Fibroblast of lung (primary cell): Measurements from ENCODE around the gene BCL7A. TPM values are rescaled to one million over a fixed set of nuclear protein-coding genes. Genes with fewer than 3 reads are reported as not detected.

ENCODE experiments used
- DNase-seq, 2 donors: peaks; one replicate each; pipeline versions ENCODE4 v3.0.0 to v3.0.0-alpha.2; 2010; ENCODE audit warnings: low read depth in 2 of 2
- H2AFZ ChIP-seq: 2 replicates; pipeline ENCODE4 v1.5.1; 2012; ENCODE audit warnings: low read length, control low read depth, inconsistent platforms
- H3K27ac ChIP-seq: 2 replicates; pipeline ENCODE4 v1.5.1; 2011; ENCODE audit warnings: low read length, control low read depth; ENCODE audit not compliant: insufficient read depth
- H3K27me3 ChIP-seq: 2 replicates; pipeline ENCODE4 v1.5.1; 2011; ENCODE audit warnings: mild to moderate bottlenecking, low read length; ENCODE audit not compliant: control insufficient read depth, insufficient read depth
- H3K36me3 ChIP-seq: 2 replicates; pipeline ENCODE4 v1.5.1; 2011; ENCODE audit warnings: low read length; ENCODE audit not compliant: control insufficient read depth, insufficient read depth
- H3K4me1 ChIP-seq: 2 replicates; pipeline ENCODE4 v1.5.1; 2011; ENCODE audit warnings: low read length; ENCODE audit not compliant: control insufficient read depth, insufficient read depth; ENCODE audit errors: extremely low read depth
- H3K4me2 ChIP-seq: 2 replicates; pipeline ENCODE4 v1.5.1; 2011; ENCODE audit warnings: low read length, control low read depth; ENCODE audit not compliant: insufficient read depth; ENCODE audit errors: extremely low read depth
- H3K4me3 ChIP-seq, 4 experiments: fragments of 200-600 bp in 1 of 4; sonication (generic) in 1 of 4; replicated peaks in 1 of 4; 2 replicates each; pipeline ENCODE4 v1.5.1; 2011 to 2016; ENCODE audit warnings: low read length in 4 of 4, low read depth in 3 of 4, mild to moderate bottlenecking in 3 of 4, control low read depth in 2 of 4, inconsistent platforms in 1 of 4, mixed read lengths in 1 of 4; ENCODE audit not compliant: insufficient read depth in 1 of 4; ENCODE audit errors: control extremely low read depth in 1 of 4
- H3K79me2 ChIP-seq: 2 replicates; pipeline ENCODE4 v1.5.1; 2012; ENCODE audit warnings: mild to moderate bottlenecking, low read length, inconsistent platforms; ENCODE audit not compliant: control insufficient read depth, insufficient read depth
- H3K9ac ChIP-seq: 2 replicates; pipeline ENCODE4 v1.5.1; 2011; ENCODE audit warnings: mild to moderate bottlenecking, low read length, control low read depth; ENCODE audit not compliant: insufficient read depth
- H3K9me3 ChIP-seq: 2 replicates; pipeline ENCODE4 v1.5.1; 2012; ENCODE audit warnings: low read depth, low read length; ENCODE audit not compliant: control insufficient read depth, insufficient read depth
- H4K20me1 ChIP-seq: 2 replicates; pipeline ENCODE4 v1.5.1; 2011; ENCODE audit warnings: low read length; ENCODE audit not compliant: control insufficient read depth, insufficient read depth; ENCODE audit errors: extremely low read depth
- EZH2 ChIP-seq: IDR thresholded peaks from 2 replicates; pipeline ENCODE4 v1.5.1; 2012; ENCODE audit warnings: low read length, control low read depth, mild to moderate bottlenecking; ENCODE audit errors: missing control alignments
- polyA plus RNA-seq, 2 donors: library from polyadenylated mRNA; depleted of rRNA in 1 of 2; stranded (reverse) in 1 of 2; unstranded in 1 of 2; fragments of >200 nt; gene quantifications; 2 replicates each; pipeline ENCODE4 v1.2.1, GENCODE V29; 2011 to 2012; ENCODE audit warnings: missing spikeins in 1 of 2
- total RNA-seq: library from RNA; depleted of rRNA; stranded (reverse); fragments of >200 nt; gene quantifications from 2 replicates; pipeline ENCODE4 v1.2.1, GENCODE V29; 2014
- TF ChIP-seq, protein P1 (sequence below), 2 donors: IDR thresholded peaks in 1 of 2; conservative IDR thresholded peaks in 1 of 2; 1 replicate in 1 of 2; 2 replicates in 1 of 2; pipeline ENCODE4 v1.5.1; 2011 to 2012; ENCODE audit warnings: low read length in 2 of 2, control low read depth in 1 of 2, inconsistent platforms in 1 of 2, low read depth in 1 of 2, mild to moderate bottlenecking in 1 of 2

Gene BCL7A
- total and polyA plus RNA-seq, 2 donors (not counting 1 experiment from before 2014, with no cell fraction given) = 3.8 to 7.4 TPM

DNA sequence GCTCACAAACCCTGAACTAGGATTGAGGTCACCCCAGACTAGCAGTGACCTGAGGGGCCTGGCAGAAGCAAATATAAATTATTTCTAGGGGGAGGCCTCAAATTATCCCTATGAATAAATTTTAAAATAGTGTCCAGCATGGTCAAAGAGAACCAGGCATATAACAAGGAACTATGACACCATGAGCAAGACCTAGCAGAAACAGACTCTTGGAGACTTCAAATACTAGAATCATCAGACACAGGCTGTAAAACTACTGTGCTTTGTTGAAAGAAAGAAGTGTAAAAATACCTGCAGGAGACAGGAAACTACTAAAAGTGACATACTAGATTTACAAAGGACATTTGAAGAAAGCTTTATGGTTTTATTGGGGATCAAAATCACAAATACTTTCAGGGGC lies 3.2 kb upstream of the BCL7A start:
- no peak overlapping the region for H3K4me3 ChIP-seq
- H3K27ac ChIP-seq = no peak overlapping the region
- H3K36me3 ChIP-seq = no peaks in the 10 kb centered on the region
- H4K20me1 ChIP-seq = no peaks in the 10 kb centered on the region
- DNase-seq = no peak
- no peak overlapping the region for H3K4me2 ChIP-seq
- no peak overlapping the region for H3K9ac ChIP-seq
- H3K79me2 ChIP-seq = peaks cover 3% of the 10 kb centered on the region
- H3K4me1 ChIP-seq = peaks cover 5% of the 10 kb centered on the region
- no peak for TF ChIP-seq EZH2
- TF ChIP-seq, protein P1, sequence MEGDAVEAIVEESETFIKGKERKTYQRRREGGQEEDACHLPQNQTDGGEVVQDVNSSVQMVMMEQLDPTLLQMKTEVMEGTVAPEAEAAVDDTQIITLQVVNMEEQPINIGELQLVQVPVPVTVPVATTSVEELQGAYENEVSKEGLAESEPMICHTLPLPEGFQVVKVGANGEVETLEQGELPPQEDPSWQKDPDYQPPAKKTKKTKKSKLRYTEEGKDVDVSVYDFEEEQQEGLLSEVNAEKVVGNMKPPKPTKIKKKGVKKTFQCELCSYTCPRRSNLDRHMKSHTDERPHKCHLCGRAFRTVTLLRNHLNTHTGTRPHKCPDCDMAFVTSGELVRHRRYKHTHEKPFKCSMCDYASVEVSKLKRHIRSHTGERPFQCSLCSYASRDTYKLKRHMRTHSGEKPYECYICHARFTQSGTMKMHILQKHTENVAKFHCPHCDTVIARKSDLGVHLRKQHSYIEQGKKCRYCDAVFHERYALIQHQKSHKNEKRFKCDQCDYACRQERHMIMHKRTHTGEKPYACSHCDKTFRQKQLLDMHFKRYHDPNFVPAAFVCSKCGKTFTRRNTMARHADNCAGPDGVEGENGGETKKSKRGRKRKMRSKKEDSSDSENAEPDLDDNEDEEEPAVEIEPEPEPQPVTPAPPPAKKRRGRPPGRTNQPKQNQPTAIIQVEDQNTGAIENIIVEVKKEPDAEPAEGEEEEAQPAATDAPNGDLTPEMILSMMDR (conservative IDR thresholded peaks at IDR 0.05 in 1 of 2, IDR thresholded peaks at IDR 0.05 in 1 of 2; ENCODE audit: low read depth in 1 of 2, low read length in 2 of 2) = no peak
- no peaks in the 10 kb centered on the region for H3K9me3 ChIP-seq
- no peak overlapping the region for H2AFZ ChIP-seq
- H3K27me3 ChIP-seq = no peaks in the 10 kb centered on the region

DNA sequence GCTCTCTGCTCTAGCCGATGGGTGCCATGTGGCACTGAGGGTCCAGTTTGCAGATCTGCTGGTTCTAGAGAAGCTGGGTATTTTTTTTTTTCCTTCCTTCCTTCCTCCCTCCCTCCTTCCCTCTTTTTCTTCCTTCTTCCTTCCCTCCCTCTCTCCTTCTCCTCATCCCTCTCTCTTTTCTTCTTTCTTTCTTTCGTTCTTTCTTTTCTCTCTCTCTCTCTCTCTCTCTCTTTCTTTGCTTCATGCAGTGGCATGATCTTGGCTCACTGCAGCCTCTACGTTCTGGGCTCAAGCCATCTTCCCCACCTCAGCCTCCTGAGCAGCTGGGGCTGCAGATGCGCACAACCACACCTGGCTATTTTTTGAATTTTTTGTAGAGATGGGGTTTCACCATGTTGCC lies 2.7 kb upstream of the BCL7A start:
- Histone ChIP-seq H3K4me2 (no peak overlapping the region), H3K36me3 (no peaks in the 10 kb centered on the region), H3K9me3 (no peaks in the 10 kb centered on the region), H2AFZ (no peak overlapping the region), H3K27ac (no peak overlapping the region), H3K4me1 (peaks cover 8% of the 10 kb centered on the region), H4K20me1 (no peaks in the 10 kb centered on the region), H3K79me2 (peaks cover 4% of the 10 kb centered on the region), H3K4me3 (no peak overlapping the region), H3K27me3 (no peaks in the 10 kb centered on the region), H3K9ac (no peak overlapping the region)
- TF ChIP-seq, protein P1 (conservative IDR thresholded peaks at IDR 0.05 in 1 of 2, IDR thresholded peaks at IDR 0.05 in 1 of 2; ENCODE audit: low read depth in 1 of 2, low read length in 2 of 2) = no peak
- no peak for DNase-seq

GRCh38 chr12:122020795-122021192 lies 890 bp upstream of the BCL7A start:
- peak overlapping the region; percentile 54 to 69 (median 62) for H3K4me3 ChIP-seq
- H4K20me1 ChIP-seq = no peaks in the 10 kb centered on the region
- peak overlapping the region; percentile 73 for H2AFZ ChIP-seq
- H3K27me3 ChIP-seq = no peaks in the 10 kb centered on the region
- TF ChIP-seq, protein P1 (conservative IDR thresholded peaks at IDR 0.05 in 1 of 2, IDR thresholded peaks at IDR 0.05 in 1 of 2; ENCODE audit: low read depth in 1 of 2, low read length in 2 of 2) = no peak
- no peak for TF ChIP-seq EZH2
- peak overlapping the region; percentile 90 for H3K4me2 ChIP-seq
- H3K9me3 ChIP-seq = no peaks in the 10 kb centered on the region
- H3K4me1 ChIP-seq = peaks cover 11% of the 10 kb centered on the region
- no peaks in the 10 kb centered on the region for H3K36me3 ChIP-seq
- no peak overlapping the region for H3K9ac ChIP-seq
- peaks cover 11% of the 10 kb centered on the region for H3K79me2 ChIP-seq
- no peak for DNase-seq
- H3K27ac ChIP-seq = no peak overlapping the region
